Measurements from ENCODE around the gene LDLRAD4. TPM values are rescaled to one million over a fixed set of nuclear protein-coding genes. Genes with fewer than 3 reads are reported as not detected.

LDLRAD4 gene
- total RNA-seq, 2 experiments from 2014 or later = 34.3 to 35.7 TPM

DNA sequence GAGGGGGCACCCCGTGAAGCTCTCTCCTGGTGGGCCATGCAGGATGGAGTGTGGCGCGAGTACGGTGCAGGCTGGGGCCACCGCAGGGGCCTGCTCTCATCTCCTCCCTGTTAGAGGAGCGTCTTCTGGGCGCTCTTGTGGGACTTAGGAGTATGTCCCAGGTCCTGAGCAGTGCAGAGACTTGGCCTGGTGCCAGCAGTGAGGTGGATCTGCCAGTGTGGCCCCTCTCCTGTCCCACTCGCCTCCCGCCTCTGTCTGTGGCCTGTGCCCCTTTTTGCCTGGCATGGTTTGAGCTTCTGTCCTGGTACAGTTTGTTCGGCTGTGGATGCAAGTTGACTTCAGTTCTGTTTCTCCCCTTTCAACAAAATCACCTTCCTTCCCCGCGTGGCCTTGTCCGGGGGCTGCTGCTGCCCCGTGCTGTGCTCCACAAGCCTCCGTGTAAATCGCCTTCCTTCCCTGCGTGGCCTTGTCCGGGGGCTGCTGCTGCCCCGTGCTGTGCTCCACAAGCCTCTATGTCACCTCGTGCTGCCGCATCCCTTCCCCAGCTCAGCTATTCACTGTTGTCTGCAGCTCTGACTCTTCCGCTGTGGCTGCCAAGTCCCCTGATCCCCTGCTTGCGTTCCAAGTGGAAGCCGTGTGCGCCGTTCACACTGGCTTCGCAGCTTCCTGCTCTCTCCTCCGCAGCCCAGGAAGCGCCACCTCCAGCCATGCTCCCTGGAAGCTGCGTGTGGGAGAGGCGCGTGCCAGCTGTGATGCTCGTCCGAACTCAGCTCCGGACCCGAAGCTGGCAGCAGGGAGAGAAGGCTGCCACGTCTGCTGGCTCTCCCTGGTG, 13.7 kb downstream of the LDLRAD4 start:
- ATAC-seq = no peak
- CTCF ChIA-PET = interaction anchor here (1.2 kb wide), 1 partner anchor 17 kb away, joined by 4 read pairs; no protein-coding TSS in a partner anchor
- H3K27ac Mint-ChIP-seq = no peak overlapping the region

DNA sequence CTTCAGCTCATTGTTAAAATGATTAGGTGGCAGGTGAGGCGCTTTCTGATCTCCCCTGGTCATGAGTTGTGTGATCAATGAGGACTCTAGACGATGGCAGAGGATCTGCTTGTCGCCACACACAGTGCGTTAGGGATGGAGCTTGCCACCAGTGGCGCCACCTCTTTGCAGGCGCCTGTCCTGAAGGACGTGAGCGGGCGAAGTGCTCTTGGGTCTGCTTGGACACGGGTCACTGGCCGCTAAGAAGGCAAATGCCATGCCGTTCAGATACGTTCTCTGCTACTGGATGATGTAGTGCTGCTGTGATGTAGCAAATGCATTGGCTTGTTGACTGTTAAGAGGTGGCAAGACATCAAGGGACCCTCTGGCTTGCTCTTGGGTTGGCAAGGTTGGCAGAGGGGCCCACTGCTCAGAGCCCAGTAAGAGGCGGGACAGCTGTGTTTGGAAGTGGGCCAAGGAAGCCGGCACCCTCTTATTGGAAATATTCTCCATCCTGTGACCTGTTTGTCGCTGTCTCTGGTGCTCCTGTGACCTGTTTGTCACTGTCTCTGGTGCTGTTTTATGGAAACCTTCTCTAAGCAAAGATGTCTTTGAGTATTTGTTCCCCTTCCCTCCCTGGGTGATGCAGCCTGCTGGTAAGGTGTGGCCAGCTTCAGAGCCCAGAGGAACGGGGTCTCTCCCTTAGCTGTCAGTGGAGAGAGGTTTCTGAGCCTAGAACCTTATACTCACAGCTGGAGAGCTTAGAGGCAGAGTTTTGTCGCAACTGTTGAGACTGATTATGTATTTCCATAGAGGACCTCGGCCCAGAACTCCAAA, 14.6 kb downstream of the LDLRAD4 start:
- POLR2A ChIA-PET = no interaction called here
- no peaks in the 10 kb centered on the region for H3K4me1 Mint-ChIP-seq (ENCODE audit: low read depth)
- no peak for DNase-seq
- H3K9me3 Mint-ChIP-seq (ENCODE audit: insufficient read depth) = no peaks in the 10 kb centered on the region
- no peak overlapping the region for H3K27ac Mint-ChIP-seq
- no peak for ATAC-seq
- H3K4me3 Mint-ChIP-seq = no peak overlapping the region
- H3K27me3 Mint-ChIP-seq (ENCODE audit: low read depth) = no peaks in the 10 kb centered on the region
- CTCF ChIA-PET = no interaction called here
- H3K36me3 Mint-ChIP-seq (ENCODE audit: low read depth) = no peaks in the 10 kb centered on the region

More for the DNA sequence above, 13.7 kb downstream of the LDLRAD4 start:
- H3K27me3 Mint-ChIP-seq (ENCODE audit: low read depth) = no peaks in the 10 kb centered on the region
- no peaks in the 10 kb centered on the region for H3K36me3 Mint-ChIP-seq (ENCODE audit: low read depth)
- no peak for DNase-seq
- POLR2A ChIA-PET = no interaction called here
- no peaks in the 10 kb centered on the region for H3K9me3 Mint-ChIP-seq (ENCODE audit: insufficient read depth)
- H3K4me3 Mint-ChIP-seq = no peak overlapping the region
- H3K4me1 Mint-ChIP-seq (ENCODE audit: low read depth) = no peaks in the 10 kb centered on the region

DNA sequence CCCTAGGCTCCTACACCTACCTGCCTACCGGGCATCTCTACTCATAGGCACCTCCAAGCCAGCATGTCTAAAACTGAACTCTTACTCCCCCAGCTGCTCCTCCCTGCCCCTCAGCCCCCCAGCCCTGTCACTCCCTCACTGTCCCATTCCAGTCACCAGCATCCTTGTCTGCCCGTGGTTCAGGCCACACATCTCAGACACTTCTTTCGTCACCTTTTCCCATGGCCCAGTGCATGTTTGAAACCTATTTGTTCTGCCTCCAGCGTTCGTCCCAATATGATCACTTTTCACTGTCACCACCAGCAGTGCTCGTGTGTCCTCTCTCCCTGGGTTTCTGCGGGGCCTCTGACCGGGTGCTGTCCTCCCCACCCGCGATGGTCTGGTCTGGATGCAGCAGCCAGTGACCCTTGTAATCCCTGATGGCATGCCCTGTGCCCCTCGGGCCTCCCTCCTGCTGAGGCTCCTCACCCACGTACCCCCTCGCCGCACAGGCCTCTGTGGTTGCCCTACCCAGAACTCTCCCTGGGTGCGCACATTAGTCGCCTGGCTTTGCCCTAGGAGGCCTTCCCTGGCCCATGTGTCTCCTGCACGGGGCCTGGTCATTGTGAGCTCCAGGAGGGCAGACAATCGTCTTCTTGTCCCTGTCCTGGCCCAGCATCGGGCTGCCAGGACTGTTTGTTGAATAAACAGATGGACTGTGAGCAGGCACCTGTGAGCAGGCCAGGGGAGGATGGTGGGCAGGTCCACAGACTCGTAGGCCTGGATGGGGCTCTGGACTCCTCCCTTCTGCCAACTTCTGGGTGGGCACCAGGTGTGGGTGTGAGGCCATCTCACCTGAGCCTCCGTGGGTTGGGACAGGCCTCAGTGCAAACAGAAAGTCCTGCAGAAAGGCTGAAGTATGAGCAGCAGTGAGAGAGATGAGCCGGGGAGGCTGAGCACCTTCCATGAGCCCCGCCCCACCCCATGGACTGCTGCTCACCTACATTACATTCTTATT, 15.5 kb downstream of the LDLRAD4 start:
- no peaks in the 10 kb centered on the region for H3K9me3 Mint-ChIP-seq (ENCODE audit: insufficient read depth)
- DNase-seq (no peak), ATAC-seq (no peak)
- ChIA-PET CTCF (no interaction called here), POLR2A (no interaction called here)
- H3K27me3 Mint-ChIP-seq (ENCODE audit: low read depth) = no peaks in the 10 kb centered on the region
- no peaks in the 10 kb centered on the region for H3K4me1 Mint-ChIP-seq (ENCODE audit: low read depth)
- no peak overlapping the region for H3K4me3 Mint-ChIP-seq
- no peaks in the 10 kb centered on the region for H3K36me3 Mint-ChIP-seq (ENCODE audit: low read depth)
- no peak overlapping the region for H3K27ac Mint-ChIP-seq

DNA sequence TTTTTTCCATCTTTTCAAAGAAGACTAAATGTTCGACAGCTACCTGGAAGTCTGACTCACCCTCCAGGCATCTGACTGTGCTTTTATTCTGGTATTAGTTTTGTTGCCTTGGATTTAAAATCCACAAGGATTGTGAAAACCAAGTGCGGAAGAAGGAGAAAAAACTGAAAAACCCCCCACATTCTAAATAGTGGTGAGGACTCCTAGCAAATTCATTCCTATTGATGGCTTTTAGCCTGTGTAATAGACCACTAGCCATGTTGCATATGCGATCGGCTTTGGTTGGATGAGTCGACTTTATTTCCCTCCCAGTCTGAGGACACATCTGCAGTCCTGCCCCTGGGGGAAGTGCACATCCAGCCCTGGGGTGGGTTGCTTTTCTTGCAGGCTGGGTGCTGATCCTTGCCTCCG, 16.9 kb downstream of the LDLRAD4 start:
- POLR2A ChIA-PET = no interaction called here
- Mint-ChIP-seq H3K36me3 (ENCODE audit: low read depth) (no peaks in the 10 kb centered on the region), H3K4me1 (ENCODE audit: low read depth) (no peaks in the 10 kb centered on the region), H3K9me3 (ENCODE audit: insufficient read depth) (no peaks in the 10 kb centered on the region), H3K4me3 (no peak overlapping the region), H3K27me3 (ENCODE audit: low read depth) (no peaks in the 10 kb centered on the region), H3K27ac (no peak overlapping the region)
- ATAC-seq = no peak
- CTCF ChIA-PET = no interaction called here
- DNase-seq = no peak

DNA sequence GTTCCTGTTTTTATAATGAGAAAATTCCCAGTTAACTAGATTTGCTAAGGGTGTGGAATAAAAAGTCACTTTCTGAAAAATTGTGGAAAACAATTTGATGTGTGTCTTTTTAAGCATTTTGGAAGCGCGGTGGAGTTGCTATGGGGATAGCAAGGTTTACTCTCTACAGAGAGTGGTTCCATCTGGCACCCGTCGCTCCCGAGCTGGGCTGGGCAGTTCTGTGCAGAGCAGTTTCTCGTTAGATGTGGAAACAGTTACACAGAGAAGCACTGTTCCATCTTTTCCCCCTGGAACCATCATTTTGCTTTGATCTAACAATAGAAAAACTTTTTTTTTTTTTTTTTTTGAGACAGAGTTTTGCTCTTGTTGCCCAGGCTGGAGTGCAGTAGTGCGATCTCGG, 17.4 kb downstream of the LDLRAD4 start:
- no peak for ATAC-seq
- no peaks in the 10 kb centered on the region for H3K4me1 Mint-ChIP-seq (ENCODE audit: low read depth)
- CTCF ChIA-PET = no interaction called here
- no peak overlapping the region for H3K4me3 Mint-ChIP-seq
- no peak for DNase-seq
- POLR2A ChIA-PET = no interaction called here
- no peaks in the 10 kb centered on the region for H3K36me3 Mint-ChIP-seq (ENCODE audit: low read depth)
- no peaks in the 10 kb centered on the region for H3K27me3 Mint-ChIP-seq (ENCODE audit: low read depth)
- H3K9me3 Mint-ChIP-seq (ENCODE audit: insufficient read depth) = no peaks in the 10 kb centered on the region
- no peak overlapping the region for H3K27ac Mint-ChIP-seq

DNA sequence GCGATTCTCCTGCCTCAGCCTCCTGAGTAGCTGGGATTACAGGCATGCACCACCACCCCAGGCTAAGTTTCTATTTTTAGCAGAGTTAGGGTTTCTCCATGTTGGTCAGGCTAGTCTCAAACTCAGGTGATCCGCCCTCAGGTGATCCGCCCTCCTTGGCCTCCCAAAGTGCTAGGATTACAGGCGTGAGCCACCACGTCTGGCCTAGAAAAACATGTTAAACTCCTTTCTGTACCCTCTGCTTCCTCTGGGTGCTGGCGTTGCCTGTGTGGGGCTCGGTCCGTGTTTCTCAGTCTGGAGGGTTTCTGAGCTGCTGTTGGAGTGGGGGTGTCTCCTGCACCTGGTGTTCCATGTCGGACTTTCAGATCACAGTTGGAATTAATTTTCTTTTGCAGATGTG, 17.9 kb downstream of the LDLRAD4 start:
- Mint-ChIP-seq H3K27ac (no peak overlapping the region), H3K9me3 (ENCODE audit: insufficient read depth) (no peaks in the 10 kb centered on the region), H3K27me3 (ENCODE audit: low read depth) (no peaks in the 10 kb centered on the region), H3K4me3 (no peak overlapping the region), H3K36me3 (ENCODE audit: low read depth) (no peaks in the 10 kb centered on the region), H3K4me1 (ENCODE audit: low read depth) (no peaks in the 10 kb centered on the region)
- no peak for DNase-seq
- CTCF ChIA-PET = no interaction called here
- no peak for ATAC-seq
- POLR2A ChIA-PET = no interaction called here

DNA sequence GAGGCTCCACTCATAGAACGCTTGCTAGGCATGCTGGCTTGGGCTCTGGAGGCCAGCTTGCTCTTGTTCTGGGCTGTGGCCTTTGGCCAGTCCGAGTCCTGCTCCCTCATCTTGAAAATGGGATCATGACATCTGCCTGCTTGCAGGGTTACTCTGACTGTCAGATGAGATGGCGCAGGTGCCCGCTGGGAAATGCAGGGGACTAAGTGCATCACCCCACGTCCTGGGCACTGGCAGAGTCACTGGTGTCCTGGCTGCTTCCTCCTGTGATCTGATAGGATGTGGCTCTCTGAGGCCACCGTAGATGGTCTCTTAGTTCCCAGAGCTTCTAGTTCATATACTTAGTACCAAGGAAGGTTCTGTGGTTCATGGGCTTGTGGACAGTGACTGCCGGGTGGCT, 18.5 kb downstream of the LDLRAD4 start:
- Mint-ChIP-seq H3K9me3 (ENCODE audit: insufficient read depth) (no peaks in the 10 kb centered on the region), H3K27ac (no peak overlapping the region), H3K4me3 (no peak overlapping the region), H3K4me1 (ENCODE audit: low read depth) (no peaks in the 10 kb centered on the region), H3K27me3 (ENCODE audit: low read depth) (no peaks in the 10 kb centered on the region), H3K36me3 (ENCODE audit: low read depth) (no peaks in the 10 kb centered on the region)
- DNase-seq (no peak), ATAC-seq (no peak)
- ChIA-PET POLR2A (no interaction called here), CTCF (no interaction called here)

DNA sequence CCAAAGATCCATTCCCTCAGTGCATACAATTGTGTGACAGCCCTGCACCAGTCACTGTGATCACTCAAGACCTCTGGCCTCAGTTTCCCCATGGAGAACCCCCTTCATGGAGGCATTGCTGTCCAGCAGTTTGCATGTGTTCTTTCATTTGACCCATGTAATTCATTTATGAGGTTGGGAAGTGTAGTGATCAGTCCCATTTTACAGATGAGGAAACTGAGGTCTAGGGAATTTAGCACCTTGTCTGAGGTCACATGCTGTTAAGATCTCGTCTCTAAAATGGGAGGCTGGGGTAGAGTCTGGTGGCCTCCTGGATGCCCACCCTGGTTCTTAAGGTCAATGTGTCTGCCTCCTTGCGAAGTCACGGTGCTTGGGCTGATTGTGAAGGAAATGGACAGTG, 19.1 kb downstream of the LDLRAD4 start:
- no peak overlapping the region for H3K4me3 Mint-ChIP-seq
- no peaks in the 10 kb centered on the region for H3K27me3 Mint-ChIP-seq (ENCODE audit: low read depth)
- POLR2A ChIA-PET = no interaction called here
- DNase-seq = no peak
- H3K27ac Mint-ChIP-seq = no peak overlapping the region
- H3K9me3 Mint-ChIP-seq (ENCODE audit: insufficient read depth) = no peaks in the 10 kb centered on the region
- CTCF ChIA-PET = no interaction called here
- no peaks in the 10 kb centered on the region for H3K36me3 Mint-ChIP-seq (ENCODE audit: low read depth)
- no peaks in the 10 kb centered on the region for H3K4me1 Mint-ChIP-seq (ENCODE audit: low read depth)
- ATAC-seq = no peak

DNA sequence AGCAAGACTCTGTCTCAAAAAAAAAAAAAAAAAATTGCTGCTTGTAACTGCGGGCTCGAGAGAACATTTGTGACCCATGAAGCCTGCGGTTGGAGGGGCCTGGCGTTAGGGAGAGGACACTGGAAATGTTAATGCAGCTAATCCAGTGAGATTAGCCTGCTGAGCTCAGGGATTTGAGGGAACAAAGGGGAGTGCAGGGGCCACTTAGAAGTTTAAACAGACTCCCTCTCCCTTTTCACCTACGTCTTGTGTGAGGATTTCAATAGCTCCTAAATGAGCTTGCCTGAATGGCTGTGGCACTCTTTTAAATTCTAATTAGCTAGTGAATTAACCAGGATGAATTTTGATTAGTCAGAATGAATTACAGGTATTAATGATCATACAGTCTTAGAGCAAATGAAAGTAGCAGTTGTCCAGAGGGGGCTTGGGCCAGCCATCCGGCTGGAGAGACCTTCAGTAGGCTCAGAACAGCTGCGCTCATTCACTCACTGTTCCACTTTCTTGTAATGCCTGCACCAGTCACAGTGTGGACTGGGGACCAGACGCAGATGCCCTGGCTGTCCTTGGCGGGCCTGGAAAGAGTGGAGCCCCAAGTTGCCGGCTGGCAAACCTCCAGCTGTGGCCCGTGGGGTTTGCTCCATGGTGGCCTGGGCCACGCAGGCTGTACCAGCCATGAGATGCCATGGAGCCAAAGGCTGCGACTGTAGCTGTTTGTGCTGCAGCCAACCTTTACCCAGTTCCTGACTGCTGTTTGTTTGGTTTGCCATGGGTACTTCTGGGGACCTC, 20.8 kb downstream of the LDLRAD4 start:
- ATAC-seq (no peak), DNase-seq (no peak)
- Mint-ChIP-seq H3K27ac (no peak overlapping the region), H3K36me3 (ENCODE audit: low read depth) (no peaks in the 10 kb centered on the region), H3K27me3 (ENCODE audit: low read depth) (no peaks in the 10 kb centered on the region), H3K4me1 (ENCODE audit: low read depth) (no peaks in the 10 kb centered on the region), H3K4me3 (no peak overlapping the region), H3K9me3 (ENCODE audit: insufficient read depth) (no peaks in the 10 kb centered on the region)
- ChIA-PET CTCF (interaction anchor here (1.7 kb wide), 1 partner anchor 23 kb away, joined by 4 read pairs; no protein-coding TSS in a partner anchor), POLR2A (interaction anchor here (0.6 to 0.7 kb wide), 2 partner anchors 101 to 1150 kb away, joined by 3 to 4 read pairs; no protein-coding TSS in a partner anchor)

DNA sequence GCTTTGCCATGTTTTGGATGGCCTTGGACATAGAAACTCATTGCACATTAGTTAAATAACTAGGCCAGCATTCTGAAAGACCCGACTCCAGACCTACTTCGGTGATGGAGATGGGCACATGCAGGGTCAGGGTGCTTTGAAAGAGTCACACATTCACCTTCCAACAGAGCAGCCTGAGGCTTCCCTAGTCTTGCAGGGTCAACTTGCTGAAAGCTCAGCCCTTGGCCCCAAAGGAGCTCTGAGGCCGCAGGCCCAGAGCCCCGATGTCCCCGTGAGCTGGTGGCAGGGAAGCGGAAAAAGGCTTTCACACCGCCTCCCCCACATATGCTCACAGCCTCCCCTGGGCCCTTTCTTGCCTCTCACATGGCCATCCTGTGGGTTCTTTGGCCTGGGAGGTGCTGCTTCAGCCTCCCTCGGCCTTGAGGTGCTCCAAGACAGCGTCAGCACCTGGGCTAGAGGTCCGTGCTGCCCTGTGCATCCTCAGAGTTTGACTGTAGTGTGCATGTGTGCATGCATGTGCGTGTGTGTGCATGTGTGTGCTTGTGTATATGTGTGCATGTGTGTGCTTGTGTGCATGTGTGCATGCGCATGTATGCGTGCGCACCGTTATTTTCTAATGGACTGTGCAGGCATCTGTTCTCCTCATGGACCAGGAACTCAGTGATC, 21.6 kb downstream of the LDLRAD4 start:
- no peak overlapping the region for H3K27ac Mint-ChIP-seq
- H3K9me3 Mint-ChIP-seq (ENCODE audit: insufficient read depth) = no peaks in the 10 kb centered on the region
- DNase-seq (no peak), ATAC-seq (no peak)
- H3K36me3 Mint-ChIP-seq (ENCODE audit: low read depth) = no peaks in the 10 kb centered on the region
- H3K27me3 Mint-ChIP-seq (ENCODE audit: low read depth) = no peaks in the 10 kb centered on the region
- ChIA-PET CTCF (interaction anchor here (1.7 kb wide), 1 partner anchor 24 kb away, joined by 4 read pairs; no protein-coding TSS in a partner anchor), POLR2A (no interaction called here)
- H3K4me3 Mint-ChIP-seq = no peak overlapping the region
- no peaks in the 10 kb centered on the region for H3K4me1 Mint-ChIP-seq (ENCODE audit: low read depth)

Data from activated CD8-positive, alpha-beta T cell treated with anti-CD3 and anti-CD28 coated beads, Interleukin-2, amount 10 ng/mL, durations not matched to agents 7 days and 5 days (primary cell).